IMR-90 (cell line): ENCODE measurements around the gene INSL3. TPM values are rescaled to one million over a fixed set of nuclear protein-coding genes. Genes with fewer than 3 reads are reported as not detected.

ENCODE experiments used
- ATAC-seq: fragments of 200-7000 bp; cut with Tn5 transposase; 2 replicates; pipeline ENCODE4 v1.9.1; 2020; ENCODE audit warnings: low read depth, mild to moderate bottlenecking, moderate library complexity
- BruUV-seq: library from RNA; stranded (reverse); fragments of 400-500 nt; replicated peaks from 2 replicates; lab custom pipeline; 2021; lab: Mats Ljungman, UMichigan
- CTCF ChIA-PET: fragments of 300-600 bp; formaldehyde crosslinking; extraction: SDS; loops from one replicate; lab custom pipeline; 2021; ENCODE audit warnings: antibody characterized with exemption; lab: Yijun Ruan, JAX
- POLR2A ChIA-PET: fragments of 300-600 bp; sonication (Branson Sonifier 250); formaldehyde crosslinking; loops from one replicate; lab custom pipeline; 2022; ENCODE audit warnings: antibody characterized with exemption; ENCODE audit not compliant: unreplicated experiment; lab: Charles Lee
- DNase-seq: peaks from one replicate; pipeline ENCODE4 v3.0.0; 2013
- H2AFZ ChIP-seq: replicated peaks from 2 replicates; pipeline ENCODE3; 2013; ENCODE audit warnings: low read length, mild to moderate bottlenecking; ENCODE audit not compliant: poor library complexity
- H2AK5ac ChIP-seq: 2 replicates; pipeline ENCODE4 v1.6.1; 2013; ENCODE audit warnings: low read depth, low read length, inconsistent platforms
- H2AK9ac ChIP-seq: replicated peaks from 2 replicates; pipeline ENCODE3; 2013; ENCODE audit warnings: mild to moderate bottlenecking, low read depth, low read length, moderate library complexity; ENCODE audit not compliant: poor library complexity
- H2BK120ac ChIP-seq: 2 replicates; pipeline ENCODE4 v1.6.1; 2013; ENCODE audit warnings: low read depth, low read length, inconsistent platforms
- H2BK15ac ChIP-seq: 3 replicates; pipeline ENCODE4 v1.6.1; 2013; ENCODE audit warnings: low read depth, low read length, inconsistent platforms
- H2BK20ac ChIP-seq: 2 replicates; pipeline ENCODE4 v1.6.1; 2013; ENCODE audit warnings: low read depth, mild to moderate bottlenecking, inconsistent platforms, low read length, moderate library complexity
- H2BK5ac ChIP-seq: 2 replicates; pipeline ENCODE4 v1.6.1; 2013; ENCODE audit warnings: mild to moderate bottlenecking, low read depth, low read length, inconsistent platforms; ENCODE audit not compliant: poor library complexity, severe bottlenecking
- H3K14ac ChIP-seq: replicated peaks from 2 replicates; pipeline ENCODE4 v1.6.1; 2013; ENCODE audit warnings: low read depth, low read length, inconsistent platforms
- H3K18ac ChIP-seq: 2 replicates; pipeline ENCODE4 v1.6.1; 2013; ENCODE audit warnings: low read depth, low read length, control low read depth
- H3K23ac ChIP-seq: 2 replicates; pipeline ENCODE4 v1.6.1; 2013; ENCODE audit warnings: low read depth, low read length, inconsistent platforms
- H3K27ac ChIP-seq: 2 replicates; pipeline ENCODE4 v1.5.1; 2013; ENCODE audit warnings: mild to moderate bottlenecking, control low read depth, low read length; ENCODE audit not compliant: insufficient read depth
- H3K27me3 ChIP-seq: 2 replicates; pipeline ENCODE4 v1.6.1; 2013; ENCODE audit warnings: low read length; ENCODE audit not compliant: control insufficient read depth, insufficient read depth
- H3K36me3 ChIP-seq: 2 replicates; pipeline ENCODE4 v1.6.1; 2013; ENCODE audit warnings: low read length, mixed read lengths; ENCODE audit not compliant: control insufficient read depth, insufficient read depth
- H3K4ac ChIP-seq: 2 replicates; pipeline ENCODE4 v1.6.1; 2013; ENCODE audit warnings: low read depth, low read length, inconsistent platforms
- H3K4me1 ChIP-seq: 2 replicates; pipeline ENCODE4 v1.6.1; 2013; ENCODE audit warnings: low read length, mixed read lengths; ENCODE audit not compliant: control insufficient read depth, insufficient read depth
- H3K4me2 ChIP-seq: 2 replicates; pipeline ENCODE4 v1.6.1; 2013; ENCODE audit warnings: low read depth, mild to moderate bottlenecking, control low read depth, low read length, moderate library complexity
- H3K4me3 ChIP-seq: 2 replicates; pipeline ENCODE4 v1.5.1; 2013; ENCODE audit warnings: low read depth, mild to moderate bottlenecking, control low read depth, low read length, moderate library complexity; ENCODE audit not compliant: insufficient read depth
- H3K56ac ChIP-seq: 2 replicates; pipeline ENCODE4 v1.6.1; 2013; ENCODE audit warnings: low read length, inconsistent platforms; ENCODE audit not compliant: insufficient read depth; ENCODE audit errors: extremely low read depth
- H3K79me1 ChIP-seq, 2 experiments: 2 replicates each; pipeline ENCODE4 v1.6.1; 2013; ENCODE audit warnings: low read length in 2 of 2, inconsistent platforms in 1 of 2, low read depth in 1 of 2
- H3K9ac ChIP-seq: 2 replicates; pipeline ENCODE4 v1.6.1; 2013; ENCODE audit warnings: low read depth, low read length, control low read depth
- H3K9me1 ChIP-seq: 2 replicates; pipeline ENCODE4 v1.6.1; 2013; ENCODE audit warnings: low read length, inconsistent platforms; ENCODE audit not compliant: insufficient read depth
- H3K9me3 ChIP-seq: 2 replicates; pipeline ENCODE4 v1.6.1; 2013; ENCODE audit warnings: low read length; ENCODE audit not compliant: control insufficient read depth, insufficient read depth
- H4K20me1 ChIP-seq: 2 replicates; pipeline ENCODE4 v1.6.1; 2013; ENCODE audit warnings: low read length, inconsistent platforms; ENCODE audit not compliant: insufficient read depth
- H4K5ac ChIP-seq: 2 replicates; pipeline ENCODE4 v1.6.1; 2013; ENCODE audit warnings: mild to moderate bottlenecking, low read depth, low read length, control low read depth
- H4K8ac ChIP-seq, 2 experiments: 2 replicates each; pipeline ENCODE4 v1.6.1; 2013; ENCODE audit warnings: low read depth in 2 of 2, low read length in 2 of 2, control low read depth in 1 of 2, inconsistent platforms in 1 of 2
- H4K91ac ChIP-seq: 2 replicates; pipeline ENCODE4 v1.6.1; 2013; ENCODE audit warnings: low read depth, low read length, inconsistent platforms; ENCODE audit not compliant: insufficient read depth
- RFX5 ChIP-seq: IDR thresholded peaks from 2 replicates; pipeline ENCODE4 v1.8.0; 2012; ENCODE audit warnings: low read depth, mild to moderate bottlenecking, low read length, moderate library complexity
- WGBS, 2 experiments: methylation state at CpG; one replicate each; pipeline versions ENCODE4 v1.1.5 to v1.1.7; 2013; ENCODE audit warnings: missing lambda C conversion rate in 2 of 2; ENCODE audit not compliant: insufficient read length in 1 of 2; ENCODE audit errors: extremely low coverage in 2 of 2; 5-methylcytosine and 5-hydroxymethylcytosine counted together
- dilution Hi-C: fragments of 300-500 bp; cut with HindIII; formaldehyde crosslinking; loops from one replicate; pipeline ENCODE4 v1.14.3; 2018; ENCODE audit warnings: low sequenced_read_pairs; ENCODE audit not compliant: unreplicated experiment
- in situ Hi-C: fragments of 300-500 bp; cut with MboI; formaldehyde crosslinking; loops from 3 replicates; pipeline ENCODE4 v1.14.3; 2019; ENCODE audit warnings: low sequenced_read_pairs, inconsistent platforms, mixed read lengths
- intact Hi-C: fragments of 100-400 bp; cut with micrococcal nuclease; formaldehyde crosslinking; loops from 2 replicates; pipeline ENCODE4 v1.10.0; 2022
- polyA plus RNA-seq, 3 experiments: library from polyadenylated mRNA; depleted of rRNA; stranded (reverse); fragments of >200 nt; gene quantifications; 2 replicates each; pipeline ENCODE4 v1.2.3, GENCODE V29; 2012; ENCODE audit warnings: low replicate concordance in 1 of 3
- total RNA-seq: library from RNA; depleted of rRNA; stranded (reverse); fragments of >200 nt; gene quantifications from 2 replicates; pipeline ENCODE4 v1.2.3, GENCODE V29; 2012

INSL3 gene
- total and polyA plus RNA-seq, 2 of the 4 experiments (the other 2 are of a cell fraction), result not detected

GRCh38 chr19:17780781-17781180 lies 40.5 kb downstream of the INSL3 start:
- Histone ChIP-seq H2AK5ac (no peak overlapping the region), H3K9me3 (no peaks in the 10 kb centered on the region), H3K36me3 (no peaks in the 10 kb centered on the region), H2AFZ (no peak overlapping the region), H2BK120ac (no peak overlapping the region), H4K5ac (no peak overlapping the region), H3K23ac (no peak overlapping the region), H2AK9ac (no peak overlapping the region), H2BK5ac (no peak overlapping the region), H3K56ac (no peak overlapping the region), H4K8ac (no peak overlapping the region), H3K14ac (no peak overlapping the region), H4K20me1 (no peaks in the 10 kb centered on the region), H3K4ac (no peak overlapping the region), H3K9me1 (no peaks in the 10 kb centered on the region), H3K18ac (no peak overlapping the region), H4K91ac (no peak overlapping the region), H3K9ac (no peak overlapping the region), H3K4me1 (no peaks in the 10 kb centered on the region), H3K79me1 (no peaks in the 10 kb centered on the region), H3K27me3 (no peaks in the 10 kb centered on the region; the same call in 1 of the 2 replicates), H3K27ac (no peak overlapping the region), H2BK20ac (no peak overlapping the region), H3K4me2 (no peak overlapping the region), H3K4me3 (no peak overlapping the region), H2BK15ac (no peak overlapping the region)
- ATAC-seq (no peak), DNase-seq (no peak)
- intact Hi-C loops, result loop anchor here (10.0 kb wide), 1 partner anchor 74 kb away; the partner anchor contains the start of gene RPL18A
- in situ Hi-C loops, result no loop called here
- no peak for TF ChIP-seq RFX5
- dilution Hi-C loops, result no loop called here
- no TSS peak for BruUV-seq
- no CpG with 5 or more reads among the region's 2 CpGs for WGBS, 2 experiments
- ChIA-PET POLR2A (no interaction called here), CTCF (no interaction called here)
